Activated naive CD4-positive, alpha-beta T cell treated with anti-CD3 and anti-CD28 coated beads, Interleukin-2, amount 50 U/mL, for 16 hours (primary cell): Measurements from ENCODE around the gene KRTAP2-2.
"Not testable (repeated sequence)": the region's sequence is repeated elsewhere in the genome, so short reads cannot be mapped to it uniquely, and the experiment has no call there.

Experiments used
- DNase-seq: peaks from one replicate; pipeline ENCODE4 v3.0.0-alpha.2; 2020

The KRTAP2-2 gene

DNA sequence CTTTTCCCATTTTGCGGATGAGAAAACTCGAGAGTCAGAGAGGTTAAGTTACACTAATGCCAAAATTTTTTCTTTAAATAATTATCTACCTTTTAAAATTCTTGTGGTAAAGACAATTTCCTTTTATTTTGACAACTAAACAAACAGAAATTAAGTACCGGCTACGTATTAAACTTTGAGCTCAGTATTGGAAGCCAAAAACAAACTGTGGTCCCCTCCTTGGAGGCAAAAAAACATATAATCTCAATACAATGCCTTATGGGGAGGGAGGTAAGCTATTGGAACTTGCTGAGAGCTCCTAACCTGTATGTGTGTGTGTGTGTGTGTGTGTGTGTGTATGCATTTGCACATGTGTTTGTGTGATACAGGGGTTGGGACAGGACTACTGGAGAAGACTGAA, 8.4 kb upstream of the KRTAP2-2 start:
- no peak for DNase-seq

DNA sequence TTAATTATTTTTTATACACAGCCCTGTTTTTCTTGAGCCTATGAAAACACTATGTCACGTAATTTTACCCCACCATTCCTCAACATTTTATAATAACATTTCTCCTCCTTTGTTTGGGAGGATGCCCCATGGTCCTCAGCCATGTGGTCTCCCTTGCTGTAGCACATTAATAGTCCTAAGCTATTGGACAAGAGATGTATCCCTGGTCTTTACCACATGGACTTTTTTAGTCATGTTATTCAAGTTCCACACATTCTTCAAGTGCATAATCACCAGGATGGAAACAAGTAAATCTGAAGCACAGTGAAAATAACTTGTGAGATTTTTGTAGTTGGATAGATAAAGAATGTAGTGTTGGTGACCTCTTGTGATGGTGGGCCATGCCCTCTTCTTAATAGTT, 6.9 kb upstream of the KRTAP2-2 start:
- no peak for DNase-seq

DNA sequence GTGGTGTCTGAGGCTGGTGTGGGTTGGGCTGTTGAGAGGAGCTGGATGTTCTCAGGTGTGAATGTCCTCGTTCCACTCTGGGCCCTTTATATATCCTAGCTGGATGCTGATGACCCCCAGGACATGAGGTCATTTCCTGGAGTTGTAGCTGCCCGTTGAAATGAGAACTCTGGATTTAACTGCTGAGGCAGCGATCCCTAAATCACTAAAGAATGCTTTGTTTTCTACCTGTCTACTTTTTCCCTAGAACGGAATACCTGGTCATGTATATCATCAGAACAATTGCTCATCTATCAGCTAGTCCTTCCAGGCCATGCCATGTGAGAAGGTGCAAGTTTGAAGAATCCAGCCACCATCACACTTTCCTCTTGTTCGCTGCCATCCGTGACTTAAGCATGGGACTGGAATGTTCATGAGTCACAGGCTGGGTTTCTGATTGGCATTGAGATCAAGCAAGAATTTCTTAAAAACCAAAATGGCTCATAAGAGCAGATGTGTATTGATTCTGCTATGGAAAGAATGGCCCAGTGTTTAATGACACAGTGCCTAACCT, 5.1 kb upstream of the KRTAP2-2 start, which contains the start of gene KRTAP2-3:
Gene KRTAP2-3, minus strand, starts transcription at position 63 of the 553 bp plus-strand sequence. CDS start 64 bp downstream, outside the sequence.
- no peak for DNase-seq

DNA sequence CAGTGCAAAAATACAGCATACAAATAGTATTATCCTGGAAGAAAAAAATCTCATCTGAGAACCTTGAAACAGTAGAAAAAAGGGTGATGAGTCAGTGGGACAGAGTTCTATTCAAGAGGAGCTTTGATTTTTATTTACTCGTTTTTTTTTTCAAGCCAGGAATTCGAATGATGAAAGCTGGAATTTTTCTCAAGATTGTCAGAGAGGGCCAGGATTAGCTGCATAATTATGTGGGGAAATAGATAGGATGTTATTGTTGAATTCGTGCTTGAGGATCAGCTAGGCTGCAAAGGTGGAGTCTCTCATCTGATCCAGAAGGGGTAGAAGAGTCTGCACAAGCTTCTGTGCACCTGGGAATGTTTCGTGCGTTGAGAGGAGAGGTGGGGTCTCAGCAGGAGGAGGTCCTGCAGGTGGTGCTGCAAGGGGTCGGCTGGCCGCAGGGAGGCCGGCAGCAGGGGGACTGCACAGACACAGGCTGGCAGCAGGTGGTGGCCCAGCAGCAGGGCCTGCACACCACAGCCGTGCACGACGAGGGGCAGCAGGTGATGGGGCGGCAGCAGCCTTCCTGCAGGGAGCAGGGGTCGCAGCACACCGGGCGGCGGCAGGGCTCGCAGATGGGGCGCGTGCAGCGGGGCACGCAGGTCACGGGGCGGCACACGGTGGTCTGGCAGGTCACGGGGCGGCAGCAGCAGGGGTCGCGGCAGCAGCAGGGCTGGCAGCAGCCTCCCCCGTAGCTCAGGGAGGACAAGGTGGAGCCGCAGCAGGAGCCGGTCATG, 4.4 kb upstream of the KRTAP2-2 start:
- DNase-seq: not testable (repeated sequence)

DNA sequence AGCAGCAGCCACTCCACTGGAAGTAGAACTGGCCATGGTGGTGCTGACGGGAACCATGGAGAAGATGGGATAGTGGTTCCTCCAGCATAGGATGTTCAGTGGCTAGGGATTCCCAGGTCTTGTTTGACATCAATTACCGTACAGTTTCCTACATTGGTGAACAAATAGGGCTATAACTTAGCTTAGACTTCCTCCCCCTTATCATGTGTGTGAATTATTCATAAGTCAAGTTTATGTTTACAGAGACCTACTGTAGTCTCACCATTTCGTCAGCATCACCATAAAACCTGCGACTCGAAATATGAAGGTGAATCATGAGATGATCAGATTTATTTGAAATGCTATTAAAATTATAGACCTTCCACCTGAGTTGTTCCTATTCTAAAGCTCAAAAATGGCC, 3.7 kb upstream of the KRTAP2-2 start:
- DNase-seq: no peak

DNA sequence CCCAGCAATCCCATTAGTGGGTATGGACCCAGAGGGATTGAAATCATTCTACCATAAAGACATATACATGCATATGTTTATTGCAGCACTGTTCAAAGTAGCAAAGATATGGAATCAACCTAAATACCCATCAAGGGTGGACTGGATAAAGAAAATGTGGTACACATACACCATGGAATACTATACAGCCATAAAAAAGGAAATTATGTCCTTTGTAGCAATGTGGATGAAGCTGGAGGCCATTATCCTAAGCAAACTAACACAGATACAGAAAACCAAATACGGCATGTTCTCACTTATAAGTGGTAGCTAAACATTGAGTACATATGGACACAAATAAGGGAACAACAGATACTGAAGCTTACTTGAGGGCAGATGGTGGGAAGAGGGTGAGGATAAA, 2.5 kb upstream of the KRTAP2-2 start:
- no peak for DNase-seq

DNA sequence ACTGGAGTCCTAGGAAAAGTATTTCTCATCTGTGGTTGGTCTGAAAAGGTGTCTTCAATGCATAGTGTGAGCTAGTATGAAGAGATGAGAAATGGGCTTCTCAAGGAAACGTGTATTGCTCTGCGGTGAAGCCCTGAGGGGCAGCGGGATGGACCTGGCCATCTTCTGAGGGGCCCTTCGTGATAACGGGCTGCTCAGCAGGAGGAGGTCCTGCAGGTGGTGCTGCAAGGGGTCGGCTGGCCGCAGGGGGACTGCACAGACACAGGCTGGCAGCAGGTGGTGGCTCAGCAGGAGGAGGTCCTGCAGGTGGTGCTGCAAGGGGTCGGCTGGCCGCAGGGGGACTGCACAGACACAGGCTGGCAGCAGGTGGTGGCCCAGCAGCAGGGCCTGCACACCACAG, 474 bp downstream of the KRTAP2-2 start:
- DNase-seq: not testable (repeated sequence)

DNA sequence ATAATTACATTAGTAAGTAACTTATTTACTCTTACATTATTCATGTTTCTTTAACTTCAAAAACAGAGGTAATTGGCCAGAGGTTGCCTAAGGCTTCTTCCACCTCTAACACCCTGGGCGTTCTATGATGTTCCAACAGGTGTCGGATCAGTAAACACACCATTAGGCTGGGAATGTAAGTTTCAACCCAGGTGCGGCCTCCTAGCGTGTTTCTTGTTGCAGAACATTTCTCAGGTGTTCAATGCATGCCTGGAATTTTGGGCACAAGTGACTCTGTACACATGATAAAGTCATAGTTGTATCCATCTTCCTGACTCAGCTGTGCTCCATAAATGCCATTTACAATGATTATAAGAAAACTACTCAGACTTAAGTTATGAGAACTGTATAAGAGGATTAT, 1.0 kb downstream of the KRTAP2-2 start:
- DNase-seq: no peak

DNA sequence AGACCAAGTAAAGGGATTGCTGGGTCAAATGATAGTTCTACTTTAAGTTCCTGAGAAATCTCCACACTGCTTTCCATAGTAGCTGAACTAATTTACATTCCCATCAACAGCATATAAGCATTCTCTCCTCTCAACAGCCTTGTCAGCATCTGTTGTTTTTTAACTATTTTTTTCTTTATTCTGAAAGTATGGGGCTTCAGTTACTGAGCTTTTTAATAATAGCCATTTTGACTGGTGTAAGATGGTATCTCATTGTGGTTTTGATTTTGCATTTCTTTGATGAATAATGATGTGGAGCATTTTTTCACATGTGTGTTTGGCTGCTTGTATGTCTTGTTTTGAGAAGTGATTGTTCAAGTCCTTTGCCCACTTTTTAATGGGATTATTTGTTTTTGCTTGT, 2.5 kb downstream of the KRTAP2-2 start:
- DNase-seq: no peak

DNA sequence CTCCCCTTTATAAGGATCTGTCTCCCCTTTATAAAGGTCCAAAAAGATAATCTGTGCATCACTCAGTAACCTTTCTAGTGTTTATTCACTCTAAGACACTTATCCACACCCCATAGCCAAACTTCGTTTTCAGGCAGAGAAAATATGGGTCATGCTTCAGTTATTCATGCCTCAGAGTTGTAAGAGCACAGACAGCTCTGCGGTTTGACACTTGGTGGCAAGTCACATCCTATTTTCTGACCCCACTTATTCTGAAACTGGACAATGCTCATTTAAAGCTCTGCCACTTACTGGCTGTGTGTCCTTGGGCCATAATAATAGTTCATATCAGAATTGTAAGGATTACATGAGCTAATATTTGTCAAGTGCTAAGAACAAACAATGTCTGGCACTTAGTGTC, 5.9 kb downstream of the KRTAP2-2 start:
- no peak for DNase-seq

DNA sequence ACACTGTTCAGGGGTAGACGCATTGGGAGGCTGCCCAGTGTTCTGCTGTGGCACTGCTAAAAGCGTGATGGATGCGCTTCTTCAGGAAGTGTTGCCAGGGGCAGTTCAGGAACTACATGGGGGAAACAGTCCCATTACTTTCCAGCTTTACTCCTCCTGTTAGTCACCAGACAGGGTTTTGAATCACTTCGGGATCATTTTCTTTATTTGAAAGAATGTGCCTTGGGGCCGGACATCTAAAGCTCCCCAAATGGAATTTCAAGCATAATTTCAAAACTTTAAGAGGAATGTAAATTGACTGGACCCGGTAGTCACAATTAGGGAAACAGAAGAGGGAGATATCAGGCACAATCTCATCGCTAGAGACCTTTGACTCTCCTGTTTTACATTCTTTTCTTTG, 6.6 kb downstream of the KRTAP2-2 start:
- no peak for DNase-seq

DNA sequence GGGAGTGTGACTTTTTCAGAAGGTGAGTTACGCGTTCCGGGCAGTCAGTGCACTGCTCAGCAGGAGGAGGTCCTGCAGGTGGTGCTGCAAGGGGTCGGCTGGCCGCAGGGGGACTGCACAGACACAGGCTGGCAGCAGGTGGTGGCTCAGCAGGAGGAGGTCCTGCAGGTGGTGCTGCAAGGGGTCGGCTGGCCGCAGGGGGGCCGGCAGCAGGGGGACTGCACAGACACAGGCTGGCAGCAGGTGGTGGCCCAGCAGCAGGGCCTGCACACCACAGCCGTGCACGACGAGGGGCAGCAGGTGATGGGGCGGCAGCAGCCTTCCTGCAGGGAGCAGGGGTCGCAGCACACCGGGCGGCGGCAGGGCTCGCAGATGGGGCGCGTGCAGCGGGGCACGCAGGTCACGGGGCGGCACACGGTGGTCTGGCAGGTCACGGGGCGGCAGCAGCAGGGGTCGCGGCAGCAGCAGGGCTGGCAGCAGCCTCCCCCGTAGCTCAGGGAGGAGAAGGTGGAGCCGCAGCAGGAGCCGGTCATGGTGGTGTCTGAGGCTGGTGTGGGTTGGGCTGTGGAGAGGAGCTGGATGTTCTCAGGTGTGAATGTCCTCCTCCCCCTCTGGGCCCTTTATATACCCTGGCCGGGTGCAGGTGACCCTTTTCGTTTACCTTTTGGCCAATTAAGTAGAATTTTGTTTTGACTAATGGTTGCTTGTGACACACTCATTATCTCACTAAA, 8.1 kb downstream of the KRTAP2-2 start, which contains the start of gene KRTAP2-1:
Gene KRTAP2-1, minus strand, starts transcription at position 582 of the 731 bp plus-strand sequence. Its CDS starts 49 bp downstream, at position 533.
- not testable (repeated sequence) for DNase-seq

DNA sequence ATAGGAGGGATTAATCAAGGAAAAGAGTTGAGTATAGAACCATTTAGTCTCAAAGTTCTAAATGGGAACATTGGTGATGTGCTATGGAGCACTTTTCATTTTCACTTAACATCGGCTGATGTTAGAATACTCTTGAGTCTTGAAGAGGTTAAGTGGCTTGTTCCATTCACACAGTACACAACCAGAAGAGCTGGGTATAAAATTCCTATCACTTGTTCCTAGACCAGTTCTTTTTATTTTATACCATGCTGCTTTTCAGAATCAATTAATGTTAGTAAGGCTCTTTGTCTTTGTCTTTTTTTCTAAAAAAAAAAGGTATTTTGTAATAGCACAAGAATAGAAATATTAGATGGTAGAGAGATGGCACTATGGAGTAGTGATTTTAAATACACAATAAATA, 12.1 kb downstream of the KRTAP2-2 start:
- no peak for DNase-seq

DNA sequence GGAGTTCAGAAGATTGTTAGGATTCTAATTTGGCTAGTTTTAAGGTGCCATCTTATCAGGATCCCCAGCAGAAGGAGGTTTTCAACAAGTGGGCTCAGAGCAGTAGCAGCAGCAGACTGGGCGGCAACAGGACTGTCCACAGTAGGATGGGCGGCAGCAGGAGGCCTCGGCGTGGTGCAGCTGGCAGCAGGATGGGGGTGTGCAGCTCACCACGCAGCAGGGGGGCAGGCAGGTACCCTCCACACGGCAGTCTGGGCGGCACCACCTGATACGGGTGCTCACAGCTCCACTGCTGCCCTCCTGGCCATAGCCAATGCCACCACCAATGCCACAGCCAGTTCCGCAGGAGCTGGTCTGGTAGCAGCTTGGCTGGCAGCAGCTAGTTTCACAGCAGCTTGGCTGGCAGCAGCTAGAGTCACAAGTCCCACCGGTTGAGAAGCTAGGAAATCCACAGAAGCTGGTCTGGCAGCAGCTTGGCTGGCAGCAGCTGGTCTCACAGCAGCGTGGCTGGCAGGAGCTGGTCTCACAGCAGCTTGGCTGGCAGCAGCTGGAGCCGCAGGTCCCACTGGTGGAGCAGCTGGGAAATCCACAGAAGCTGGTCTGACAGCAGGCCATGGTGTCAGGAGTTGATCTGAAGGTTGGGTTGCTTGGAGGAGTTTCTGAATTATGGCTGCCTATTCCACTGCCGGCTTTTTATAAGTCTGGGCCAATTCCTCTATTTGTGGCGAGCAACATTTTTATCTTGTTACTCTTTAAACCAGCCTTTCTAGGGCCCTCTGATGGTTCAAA, 14.1 kb downstream of the KRTAP2-2 start, which contains the start of gene KRTAP1-1:
Gene KRTAP1-1, minus strand, starts transcription at position 668 of the 789 bp plus-strand sequence. Its CDS starts 53 bp downstream, at position 615.
- not testable (repeated sequence) for DNase-seq

DNA sequence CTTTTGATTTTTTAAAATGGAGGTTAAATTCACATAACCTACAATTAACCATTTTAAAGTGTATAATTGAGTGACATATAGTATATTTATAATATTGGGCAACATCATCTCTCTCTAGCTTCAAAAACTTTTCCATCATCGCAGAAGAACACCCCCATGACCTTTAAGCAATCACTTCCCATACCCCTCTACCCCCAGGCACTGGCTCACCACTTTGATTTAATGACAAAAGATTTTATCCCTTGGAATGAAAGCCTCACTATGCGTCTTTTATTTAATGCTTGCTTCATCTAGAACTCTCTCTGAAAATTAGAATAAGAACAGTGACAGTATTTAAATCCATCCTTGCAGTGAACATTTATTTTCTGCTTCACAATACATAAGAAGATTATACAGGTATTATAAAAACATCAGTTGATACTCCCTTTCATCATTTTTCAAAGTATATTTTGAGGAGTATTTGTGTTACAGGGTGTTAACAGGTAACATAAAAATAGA, 17.1 kb downstream of the KRTAP2-2 start:
- no peak for DNase-seq

DNA sequence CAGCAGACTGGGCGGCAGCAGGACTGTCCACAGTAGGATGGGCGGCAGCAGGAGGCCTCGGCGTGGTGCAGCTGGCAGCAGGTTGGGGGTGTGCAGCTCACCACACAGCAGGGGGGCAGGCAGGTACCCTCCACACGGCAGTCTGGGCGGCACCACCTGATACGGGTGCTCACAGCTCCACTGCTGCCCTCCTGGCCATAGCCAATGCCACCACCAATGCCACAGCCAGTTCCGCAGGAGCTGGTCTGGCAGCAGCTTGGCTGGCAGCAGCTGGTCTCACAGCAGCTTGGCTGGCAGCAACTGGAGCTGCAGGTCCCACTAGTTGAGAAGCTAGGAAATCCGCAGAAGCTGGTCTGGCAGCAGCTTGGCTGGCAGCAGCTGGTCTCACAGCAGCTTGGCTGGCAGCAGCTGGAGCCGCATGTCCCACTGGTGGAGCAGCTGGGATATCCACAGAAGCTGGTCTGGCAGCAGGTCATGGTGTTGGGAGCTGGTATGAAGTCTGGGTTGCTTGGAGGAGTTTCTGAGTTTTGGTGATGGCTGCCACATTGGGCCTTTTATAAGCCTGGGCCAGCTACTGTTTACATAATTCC, 20.6 kb downstream of the KRTAP2-2 start, which contains the start of gene KRTAP1-3:
Gene KRTAP1-3, minus strand, starts transcription at position 529 of the 590 bp plus-strand sequence. Its CDS starts 53 bp downstream, at position 476.
- not testable (repeated sequence) for DNase-seq

DNA sequence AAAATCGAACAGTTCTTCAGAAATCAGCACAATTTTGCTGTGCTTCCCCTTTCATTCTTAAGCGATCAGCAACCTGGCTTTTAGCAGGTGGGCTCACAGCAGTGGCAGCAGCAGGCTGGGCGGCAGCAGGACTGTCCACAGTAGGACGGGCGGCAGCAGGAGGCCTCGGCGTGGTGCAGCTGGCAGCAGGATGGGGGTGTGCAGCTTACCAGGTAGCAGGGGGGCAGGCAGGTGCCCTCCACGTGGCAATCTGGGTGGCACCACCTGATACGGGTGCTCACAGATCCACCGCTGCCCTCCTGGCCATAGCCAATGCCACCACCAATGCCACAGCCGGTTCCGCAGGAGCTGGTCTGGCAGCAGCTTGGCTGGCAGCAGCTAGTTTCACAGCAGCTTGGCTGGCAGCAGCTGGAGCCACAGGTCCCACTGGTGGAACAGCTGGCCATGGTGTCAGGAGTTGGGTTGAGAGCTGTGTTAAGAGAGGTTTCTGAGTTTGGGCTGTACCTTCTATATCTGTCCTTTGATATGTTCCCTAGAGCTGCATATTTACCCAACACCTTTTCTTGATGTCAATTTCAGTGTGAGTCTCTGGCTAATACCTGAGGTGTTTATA, 25.3 kb downstream of the KRTAP2-2 start, which contains the start of gene KRTAP1-4:
Gene KRTAP1-4, minus strand, starts transcription at position 563 of the 613 bp plus-strand sequence. Its CDS starts 117 bp downstream, at position 446.
- no peak for DNase-seq

DNA sequence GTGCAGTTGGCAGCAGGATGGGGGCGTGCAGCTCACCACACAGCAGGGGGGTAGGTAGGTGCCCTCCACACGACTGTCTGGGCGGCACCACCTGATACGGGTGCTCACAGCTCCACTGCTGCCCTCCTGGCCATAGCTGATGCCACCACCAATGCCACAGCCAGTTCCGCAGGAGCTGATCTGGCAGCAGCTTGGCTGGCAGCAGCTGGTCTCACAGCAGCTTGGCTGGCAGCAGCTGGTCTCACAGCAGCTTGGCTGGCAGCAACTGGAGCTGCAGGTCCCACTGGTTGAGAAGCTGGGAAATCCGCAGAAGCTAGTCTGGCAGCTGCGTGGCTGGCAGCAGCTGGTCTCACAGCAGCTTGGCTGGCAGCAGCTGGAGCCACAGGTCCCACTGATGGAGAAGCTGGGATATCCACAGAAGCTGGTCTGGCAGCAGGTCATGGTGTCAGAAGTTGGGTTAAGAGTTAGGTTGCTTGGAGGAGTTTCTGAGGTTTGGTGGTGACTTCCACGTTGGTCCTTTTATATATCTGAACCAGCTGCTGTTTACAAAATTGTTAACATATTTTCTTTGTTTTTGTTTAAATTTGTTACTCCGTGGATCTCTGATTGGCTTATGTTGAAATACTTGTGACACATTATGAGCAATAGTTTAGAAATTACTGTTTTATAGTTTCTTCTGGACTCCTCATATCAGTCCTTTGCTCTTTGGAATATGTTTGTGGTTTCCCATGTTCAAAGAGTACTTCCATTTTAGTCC, 28.1 kb downstream of the KRTAP2-2 start, which contains the start of gene KRTAP1-5:
Gene KRTAP1-5, minus strand, starts transcription at position 494 of the 757 bp plus-strand sequence. Its CDS starts 53 bp downstream, at position 441.
- DNase-seq: no peak

DNA sequence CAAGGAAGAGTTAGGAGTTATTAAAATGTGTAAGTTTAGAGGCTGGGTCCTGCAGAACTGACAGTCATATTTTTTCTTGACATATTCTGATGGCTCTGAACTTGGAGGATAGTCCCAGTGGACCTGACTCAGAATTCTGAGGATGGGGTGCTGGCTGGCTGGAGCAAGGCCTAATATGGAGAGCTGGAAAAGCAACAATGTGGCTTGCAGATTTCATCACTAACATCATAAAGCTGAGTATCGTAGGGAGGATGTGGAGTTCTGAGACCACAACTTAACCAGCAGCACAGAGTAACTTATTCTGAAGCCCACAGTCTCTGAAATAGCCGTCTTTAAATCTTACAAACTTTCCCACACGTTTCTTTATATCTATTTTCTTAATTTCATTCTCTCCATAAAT, 30.3 kb downstream of the KRTAP2-2 start:
- no peak for DNase-seq

DNA sequence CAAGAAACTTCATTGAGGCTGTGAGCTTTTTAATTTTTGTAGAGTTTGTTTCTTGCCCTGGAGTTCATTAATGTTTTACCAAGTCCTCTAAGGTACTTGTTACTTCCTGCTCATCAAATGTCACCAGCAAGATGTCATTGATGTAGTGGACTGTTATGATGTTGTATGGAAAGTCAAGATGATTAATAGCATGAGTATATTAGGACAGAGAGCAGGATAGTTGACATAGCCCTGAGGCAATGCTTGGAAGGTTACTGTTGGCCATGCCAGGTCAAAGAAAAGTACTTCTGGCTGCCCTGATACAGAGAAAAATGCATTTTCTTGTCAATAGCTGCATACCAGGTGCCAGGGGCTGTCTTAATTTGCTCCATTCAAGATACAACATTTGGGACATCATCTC, 34.7 kb downstream of the KRTAP2-2 start:
- no peak for DNase-seq
